NCI-H2081 treated with DMSO at 0.1 percent for 48 hours (cell line): ENCODE measurements around the gene CFAP100.

Experiments
- DNase-seq: peaks from one replicate; lab custom pipeline; 2025; lab: John Stamatoyannopoulos, UW

CFAP100 gene

DNA sequence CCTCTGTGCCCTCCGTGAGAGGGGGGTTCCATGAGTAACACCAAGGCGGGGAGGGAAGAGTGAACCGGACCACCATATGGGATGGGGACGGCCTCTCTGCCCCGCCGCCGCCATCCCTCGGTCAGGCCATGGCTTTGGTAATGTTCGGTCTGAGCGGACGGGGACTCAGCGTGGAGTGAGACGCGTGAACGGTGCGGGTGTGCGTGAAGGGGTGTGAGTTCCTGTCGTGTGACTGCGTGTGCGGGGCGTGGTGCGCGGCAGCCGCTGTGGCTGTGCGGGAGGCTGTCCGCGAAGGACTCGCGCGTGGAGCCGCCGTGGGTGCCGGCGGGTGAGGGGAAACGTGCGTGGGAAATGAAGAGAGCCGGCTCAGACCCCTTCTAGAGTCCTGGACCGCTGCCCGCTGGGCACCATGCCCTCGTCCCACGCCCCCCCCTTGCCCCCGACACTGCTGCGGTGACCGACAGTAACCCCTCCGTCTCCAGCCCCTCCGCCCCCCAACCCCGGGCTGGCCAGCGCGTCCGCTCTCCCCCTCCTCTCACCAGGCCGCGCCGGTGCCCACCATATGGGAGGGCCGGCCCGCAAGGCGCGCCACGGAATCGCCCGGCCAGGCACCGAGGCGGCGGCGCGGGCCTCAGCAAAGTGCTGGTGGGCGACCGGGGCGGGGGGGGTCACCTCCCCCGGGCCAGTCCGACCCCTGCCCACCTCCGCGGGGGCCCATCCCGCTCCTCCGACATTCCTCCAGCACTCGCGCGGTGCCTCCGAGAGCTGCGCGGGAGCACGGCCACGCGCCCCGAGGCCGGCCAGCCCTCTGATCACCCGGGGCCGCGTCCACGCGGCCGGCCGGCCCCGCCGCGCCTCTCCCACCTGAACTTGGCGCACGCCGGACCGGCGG, 38.1 kb upstream of the CFAP100 start:
- no peak for DNase-seq

DNA sequence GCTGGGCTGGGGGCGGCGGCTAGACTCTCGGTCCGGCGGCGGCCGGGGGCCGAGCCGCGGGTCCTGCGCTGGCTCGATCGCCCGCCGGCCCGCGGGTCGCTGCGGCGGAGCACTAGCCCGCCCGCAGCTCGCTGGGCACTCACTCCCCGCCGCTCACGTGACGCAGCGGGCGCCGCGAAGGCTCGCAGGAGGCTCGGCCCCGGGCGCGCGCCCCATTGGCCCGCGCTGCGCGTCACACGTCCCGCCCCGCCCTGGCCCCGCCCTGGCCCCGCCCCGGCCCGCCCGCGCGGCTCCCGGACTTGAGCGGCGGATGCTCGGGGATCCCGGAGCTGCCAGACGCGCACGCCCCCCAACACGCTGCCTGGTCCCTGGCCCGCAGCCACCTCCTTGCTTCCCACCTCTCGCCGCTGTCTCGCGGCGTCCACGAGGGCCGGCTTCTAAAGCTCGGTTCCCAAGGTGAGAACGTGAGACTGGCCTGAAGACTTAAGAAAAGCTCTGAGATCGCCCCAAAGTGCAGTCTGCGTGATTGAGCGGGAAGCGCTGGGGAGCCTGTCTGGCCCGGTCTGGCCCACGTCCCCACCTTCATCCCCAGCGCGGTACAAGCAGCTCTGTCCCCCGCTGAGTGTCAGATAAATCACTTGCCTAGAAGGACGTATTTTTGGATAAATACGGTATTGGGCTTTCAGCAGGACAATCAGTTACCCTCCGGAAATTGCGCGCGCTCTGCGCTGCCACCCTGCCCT, 37.2 kb upstream of the CFAP100 start, which contains the start of gene KLF15:
KLF15 (minus strand) TSS at position 114 of the 743 bp plus-strand sequence. CDS start 4,486 bp downstream, outside the sequence.
- no peak for DNase-seq

DNA sequence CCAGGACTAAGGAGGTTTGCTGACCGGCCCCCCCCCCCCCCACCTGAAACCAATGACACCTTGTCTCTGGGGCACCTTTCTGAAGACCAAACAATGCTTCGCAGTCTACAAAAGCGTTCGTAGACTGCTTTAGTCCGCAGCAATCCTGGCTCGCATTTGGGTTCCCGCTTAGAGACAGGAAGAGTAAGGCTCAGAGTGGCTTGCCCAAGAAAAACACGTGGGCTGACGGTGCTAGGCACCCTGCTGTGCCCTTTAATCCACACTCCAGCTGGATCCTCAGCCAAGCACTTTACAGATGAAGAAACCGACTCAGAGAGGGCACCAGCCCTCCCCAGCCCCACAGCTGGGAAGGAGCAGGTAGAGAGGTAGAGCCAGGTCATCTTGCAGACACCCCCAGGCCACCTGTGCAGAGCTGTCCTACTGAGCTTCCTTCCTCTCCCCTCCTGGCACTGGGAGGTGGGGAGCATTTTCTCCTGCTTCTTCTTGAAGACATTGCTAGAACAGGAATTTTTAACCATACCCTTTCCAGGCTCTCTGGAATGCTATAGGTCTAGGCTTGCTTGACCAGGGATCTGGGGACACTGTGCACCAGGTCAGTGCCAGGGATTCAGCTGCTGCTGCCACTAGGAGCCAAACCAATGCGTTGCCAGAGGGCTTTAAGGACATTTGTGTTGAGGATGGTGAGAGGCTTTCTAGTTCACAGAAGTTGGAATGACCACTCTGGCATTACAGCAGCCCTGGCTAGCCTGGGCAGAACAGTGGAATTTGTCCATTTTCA, 36.5 kb upstream of the CFAP100 start:
- no peak for DNase-seq

DNA sequence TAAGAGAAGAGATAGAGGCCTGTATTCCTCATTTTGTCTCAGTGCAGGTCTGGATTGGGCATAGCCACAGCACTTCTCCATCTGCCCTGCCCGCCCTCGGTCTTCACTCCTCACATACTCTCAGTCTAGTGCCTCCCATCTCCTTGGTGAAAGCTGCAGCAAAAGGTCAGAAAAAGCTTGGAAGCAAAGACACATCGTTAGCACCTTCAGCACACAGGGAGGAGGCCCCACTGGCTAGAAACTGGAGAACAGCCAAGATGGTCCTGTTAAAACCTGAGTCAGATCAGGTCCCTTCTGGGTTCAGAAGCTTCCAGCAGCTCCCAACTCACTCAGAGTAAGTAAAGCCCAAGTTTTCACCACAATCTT, 35.9 kb upstream of the CFAP100 start:
- DNase-seq, result no peak

DNA sequence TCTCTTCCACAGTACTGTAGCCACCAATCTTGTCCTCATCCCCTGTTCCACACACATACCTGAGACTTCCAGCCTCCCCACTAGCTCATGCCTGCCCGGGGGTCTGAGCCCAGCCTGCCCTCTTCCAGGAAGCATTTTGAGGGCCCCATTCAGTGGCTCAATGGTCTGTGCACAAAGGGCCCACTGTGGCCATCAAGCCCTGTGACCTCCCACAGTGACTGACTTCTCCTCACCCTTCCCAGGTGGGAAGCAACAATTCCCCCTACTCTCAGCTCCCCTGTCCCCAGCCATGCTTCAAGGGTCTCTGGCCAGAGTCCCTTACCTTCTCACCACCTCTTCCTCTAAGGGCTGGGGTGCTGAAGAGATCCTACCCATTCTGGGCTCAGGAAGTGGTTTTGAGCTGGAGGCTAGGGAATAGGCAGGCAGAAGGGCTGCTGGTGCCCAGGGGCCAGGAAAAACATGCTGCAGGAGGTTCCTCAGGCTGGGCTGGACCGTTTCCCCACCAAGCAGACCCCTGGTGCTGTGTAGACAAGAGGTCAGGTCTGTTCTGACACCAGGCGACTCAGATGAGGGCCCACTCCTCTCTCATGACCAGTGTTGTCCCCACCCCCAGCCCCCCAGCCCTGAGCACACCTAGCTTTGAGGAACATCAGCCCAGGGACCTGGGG, 34.5 kb upstream of the CFAP100 start:
- no peak for DNase-seq

DNA sequence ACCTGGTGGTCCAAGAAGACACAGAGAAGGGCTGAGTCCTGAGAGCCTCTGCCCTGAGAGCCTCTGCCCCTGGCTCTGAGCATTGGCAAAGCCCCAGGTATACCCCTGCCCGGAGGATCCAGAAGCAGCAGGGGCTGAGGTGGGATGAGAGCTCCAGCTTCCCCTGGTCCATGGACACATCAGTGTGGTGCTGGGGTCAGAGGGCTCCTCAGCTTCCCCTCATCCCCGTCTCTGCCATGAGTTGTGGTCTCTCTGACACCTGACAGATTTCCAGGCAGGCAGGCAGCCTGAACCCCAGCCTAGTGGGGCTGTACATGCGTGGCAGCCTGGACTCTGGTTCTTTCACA, 34.0 kb upstream of the CFAP100 start:
- DNase-seq, result no peak

DNA sequence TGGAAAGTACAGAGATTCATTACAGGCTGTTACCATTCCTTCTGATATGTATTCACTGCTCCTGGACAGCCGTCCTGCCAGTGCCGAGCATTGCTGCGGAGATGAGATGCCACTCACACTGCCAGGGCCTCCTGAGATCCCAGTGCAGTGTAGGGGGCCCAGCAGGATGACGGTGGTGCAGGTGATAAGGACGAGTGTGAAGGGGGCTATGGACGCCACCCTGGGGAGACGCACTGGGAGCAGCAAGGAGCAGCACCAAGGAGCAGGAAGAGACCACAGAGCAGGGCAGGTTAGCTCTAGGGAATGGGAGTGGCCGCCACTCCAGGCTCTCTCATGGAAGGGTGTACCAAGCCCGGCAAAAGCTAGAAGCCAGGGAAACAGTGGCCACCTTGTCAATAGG, 33.5 kb upstream of the CFAP100 start:
- DNase-seq, result no peak

DNA sequence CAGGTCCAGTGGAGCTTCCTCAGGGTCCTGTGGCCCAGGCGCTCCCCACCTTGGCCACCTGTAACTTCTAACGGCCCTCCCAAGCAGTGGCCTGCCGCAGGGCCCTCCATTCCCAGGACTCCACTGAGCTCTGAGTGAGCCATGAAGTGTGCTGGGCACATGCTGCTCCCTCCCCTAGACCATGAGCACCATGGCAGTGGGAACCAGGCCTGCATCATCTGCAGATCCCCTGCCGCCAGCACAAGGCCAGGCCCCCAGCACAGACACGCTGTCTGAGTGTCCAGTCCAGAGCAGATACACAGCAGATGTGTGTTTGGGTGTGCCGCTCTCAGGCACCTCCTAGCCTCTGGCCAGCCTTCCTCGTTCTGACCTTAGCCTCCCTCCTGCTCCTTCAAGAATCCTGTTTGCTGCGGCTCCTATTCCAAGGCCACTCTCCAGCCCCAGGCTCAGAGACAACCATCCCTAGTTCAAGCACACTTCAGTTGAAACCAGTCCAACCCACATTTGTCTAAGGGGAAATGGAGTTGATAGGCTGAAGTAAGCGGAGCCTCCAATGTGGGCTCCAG, 30.5 kb upstream of the CFAP100 start:
- DNase-seq, result no peak

DNA sequence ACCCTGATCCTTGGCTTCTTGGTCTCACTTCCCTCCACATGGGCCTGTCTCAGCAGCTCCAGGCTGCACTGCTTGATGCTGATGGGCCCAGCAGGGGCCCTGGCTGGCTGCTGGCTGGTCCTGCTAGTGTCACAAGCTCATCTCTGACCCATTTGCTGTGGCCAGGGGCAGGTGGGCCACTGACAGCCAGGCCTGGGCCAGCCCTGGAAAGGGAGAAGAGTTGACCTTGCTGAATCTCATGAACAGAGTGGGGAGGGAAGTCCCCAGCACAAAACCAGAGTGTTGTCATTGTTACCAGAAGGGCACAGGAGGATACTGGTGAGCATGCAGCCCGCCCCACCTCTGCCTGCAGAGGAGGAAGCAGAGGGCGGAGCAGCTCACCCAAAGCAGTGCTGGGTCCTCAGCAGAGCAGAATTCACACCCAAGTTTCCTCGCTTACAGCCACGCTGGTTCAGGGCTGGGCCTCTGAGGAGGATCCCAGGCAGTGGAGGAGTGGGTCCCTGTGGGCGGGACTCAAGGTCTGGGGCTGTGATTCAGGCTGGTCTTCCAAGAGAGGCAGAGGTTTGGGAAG, 29.9 kb upstream of the CFAP100 start:
- no peak for DNase-seq

DNA sequence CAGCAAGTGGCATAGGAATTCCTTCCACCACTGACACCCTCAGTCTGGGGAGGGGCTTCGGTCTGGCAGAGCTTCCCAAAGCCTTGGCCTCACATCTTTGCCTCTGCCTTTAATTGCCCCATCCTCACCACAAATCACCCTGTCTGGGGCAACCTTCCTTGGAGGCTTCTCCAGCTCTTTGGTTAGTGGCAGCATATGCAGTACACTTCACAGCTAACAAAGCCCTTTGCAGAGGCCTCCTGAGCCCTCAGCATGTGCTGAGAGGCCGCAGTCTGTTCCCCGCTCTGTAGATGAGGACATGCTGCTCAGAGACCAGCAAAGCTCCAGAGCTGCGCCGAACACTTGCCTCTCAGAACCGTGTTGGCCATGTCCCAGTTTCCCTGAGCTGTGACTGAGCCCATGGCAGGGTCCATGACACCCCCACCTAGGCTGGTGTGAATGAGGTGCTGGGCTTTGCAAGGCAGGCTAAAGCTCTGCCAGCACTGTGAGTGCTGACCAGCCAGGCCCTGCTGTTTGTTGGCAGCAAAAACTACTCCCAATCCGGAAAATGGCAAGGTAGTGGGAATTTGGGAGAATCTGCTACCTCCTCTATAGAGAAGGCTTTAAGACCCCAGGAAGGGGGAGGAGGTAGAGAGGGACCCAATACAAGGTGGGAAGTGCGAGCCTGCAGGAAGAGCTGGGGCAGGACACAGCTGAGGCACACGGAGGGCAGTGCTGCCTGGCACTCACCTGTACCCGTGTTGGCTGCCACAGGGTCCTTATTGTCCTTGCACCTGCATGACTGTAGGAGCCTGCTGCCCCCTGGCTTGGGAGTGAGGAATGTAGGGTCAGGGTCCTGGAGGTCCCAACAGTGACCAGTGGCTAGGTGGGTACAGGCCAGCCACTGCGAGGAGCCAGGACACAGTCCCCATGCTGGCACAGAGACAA, 29.1 kb upstream of the CFAP100 start:
- DNase-seq, result no peak

DNA sequence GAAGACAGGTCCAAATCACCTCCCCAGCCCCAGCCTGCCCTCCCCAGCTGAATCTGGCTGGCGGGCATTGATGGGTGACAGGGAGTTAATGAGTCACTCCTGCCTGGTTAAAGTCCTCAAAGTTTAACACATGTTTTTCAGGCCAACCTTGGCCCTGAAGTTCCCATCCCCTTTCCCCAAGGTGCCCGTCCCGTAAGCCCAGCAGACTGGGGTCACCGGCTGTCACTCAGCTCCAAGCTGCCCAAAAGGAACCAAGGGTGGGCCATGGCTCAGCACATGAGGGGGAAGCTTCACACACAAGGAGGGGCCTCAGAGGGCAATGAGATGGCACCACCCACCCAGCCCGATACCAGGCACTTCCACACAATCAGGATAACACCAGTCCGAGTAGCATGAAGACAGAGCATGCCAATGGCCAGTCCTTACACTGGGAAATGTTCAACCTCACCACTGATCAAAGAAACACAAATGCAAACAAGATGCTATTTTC, 27.3 kb upstream of the CFAP100 start:
- no peak for DNase-seq

DNA sequence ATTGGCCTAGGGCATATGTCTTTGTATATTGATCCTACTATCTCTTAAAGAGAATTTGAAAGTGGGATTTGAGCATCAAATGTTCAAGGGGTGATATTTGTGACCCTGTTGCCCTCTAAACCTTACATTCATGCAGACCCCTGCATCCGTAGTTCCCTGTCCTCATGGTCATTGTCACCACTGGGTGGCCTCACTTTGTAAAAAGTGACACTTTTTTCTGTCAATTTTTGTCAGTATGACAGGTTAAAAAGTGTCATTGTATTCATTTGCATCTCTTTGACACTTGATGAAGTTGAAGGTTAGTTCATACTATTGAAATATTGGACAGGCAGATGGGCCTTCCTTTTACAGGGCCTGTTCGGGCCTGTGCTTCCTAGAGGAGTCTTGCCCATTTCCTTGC, 25.2 kb upstream of the CFAP100 start:
- DNase-seq, result no peak

DNA sequence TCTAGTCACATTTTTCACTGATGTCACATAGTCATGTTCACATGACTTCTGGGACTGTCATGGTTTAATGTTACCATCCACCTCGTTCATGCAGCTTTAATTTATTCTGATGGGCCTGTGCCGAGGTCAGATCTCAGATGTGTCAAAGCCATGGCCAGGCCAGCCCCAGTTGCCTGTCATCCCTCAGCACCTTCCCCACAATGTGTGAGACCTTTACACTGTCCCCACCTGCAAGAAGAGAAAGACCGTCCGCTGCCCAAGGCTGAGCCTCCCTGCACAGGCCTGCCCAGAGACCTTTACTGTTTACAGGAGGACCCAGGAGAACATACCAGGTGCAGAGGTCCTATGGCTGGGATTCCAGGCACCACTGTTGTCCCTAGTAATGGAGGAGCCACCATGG, 24.7 kb upstream of the CFAP100 start:
- no peak for DNase-seq

DNA sequence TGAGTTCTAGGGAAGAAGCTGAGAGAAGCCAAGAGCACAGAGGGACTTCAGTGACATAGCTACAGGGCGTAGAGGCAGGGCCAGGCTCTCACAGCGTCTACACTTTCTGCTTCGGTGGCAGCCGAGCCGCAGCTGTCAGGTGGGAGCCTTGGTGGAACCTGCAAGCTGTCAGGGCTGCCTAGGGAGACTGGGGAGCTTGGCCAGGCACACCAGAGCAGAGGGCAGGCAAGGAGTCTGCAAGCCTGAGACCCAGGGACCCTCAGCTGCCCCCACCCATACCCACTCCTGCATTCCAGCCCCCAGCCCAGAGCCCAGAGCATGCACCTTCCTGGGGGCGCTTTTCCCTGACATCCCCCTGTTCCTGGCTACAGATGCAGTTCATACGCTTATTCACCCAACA, 24.1 kb upstream of the CFAP100 start:
- DNase-seq, result no peak

DNA sequence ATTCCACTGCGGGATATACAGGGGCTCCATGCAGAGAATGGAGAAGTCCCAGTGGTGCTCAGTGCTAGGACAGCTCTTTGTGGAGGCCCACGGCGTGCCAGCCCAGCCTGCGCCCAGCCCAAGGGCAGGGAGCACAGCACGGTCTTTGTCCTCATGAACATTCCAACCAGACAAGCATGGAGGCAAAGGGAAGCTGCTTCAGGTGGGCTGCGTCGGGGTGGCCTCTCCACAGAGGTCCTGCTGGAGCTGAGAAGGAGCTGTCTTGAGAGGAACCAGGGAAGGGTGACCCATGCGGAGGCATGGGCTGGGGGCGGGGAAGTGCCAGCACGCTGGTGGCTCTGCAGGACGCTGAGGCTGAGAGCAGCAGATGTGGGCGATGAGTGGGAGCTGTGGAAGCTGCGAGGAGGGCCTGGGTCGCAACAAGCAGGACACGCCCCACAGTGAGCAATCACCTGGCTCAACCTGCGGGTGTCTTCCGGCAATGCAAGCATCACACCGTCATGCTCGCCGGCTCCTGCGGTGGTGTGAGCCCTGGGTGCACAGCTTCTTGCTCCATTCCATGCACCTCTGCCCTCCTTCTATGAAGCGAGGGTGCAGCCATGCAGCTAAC, 23.5 kb upstream of the CFAP100 start:
- DNase-seq, result no peak

DNA sequence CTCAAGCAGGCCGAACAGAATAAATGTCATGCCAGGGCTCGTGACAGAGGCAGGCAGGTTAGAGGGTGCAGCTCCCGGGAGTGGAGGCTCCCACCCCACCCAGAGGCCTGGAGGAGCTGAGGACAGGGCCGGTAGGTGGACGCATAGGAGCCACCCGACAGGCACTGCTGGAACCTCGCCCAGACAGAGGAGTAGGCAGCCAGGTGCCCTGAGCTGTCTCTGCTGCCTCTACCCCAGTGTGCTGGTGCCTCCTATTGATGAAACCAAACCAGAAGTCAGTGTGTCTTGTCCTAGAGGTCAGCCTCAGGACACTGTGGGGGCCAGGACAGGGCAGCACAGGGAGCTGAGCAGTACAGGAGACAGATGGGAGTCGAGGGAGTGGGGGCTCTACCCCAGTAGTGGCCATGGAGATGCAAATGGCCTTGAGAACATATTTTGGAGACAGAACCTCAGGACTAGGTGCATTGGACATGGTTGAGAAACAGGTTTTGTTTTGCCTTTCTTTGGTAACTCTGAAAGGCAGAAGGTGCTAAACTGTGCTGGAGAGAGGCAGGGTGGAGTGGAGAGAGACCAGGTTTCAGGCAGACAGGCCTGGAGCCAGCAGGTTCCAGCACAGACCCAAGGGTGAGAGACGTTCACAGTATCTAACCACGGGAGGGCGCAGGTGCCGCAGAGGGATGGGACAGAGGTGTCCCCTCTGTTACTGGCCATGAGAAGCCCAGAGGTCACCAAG, 22.1 kb upstream of the CFAP100 start:
- no peak for DNase-seq

DNA sequence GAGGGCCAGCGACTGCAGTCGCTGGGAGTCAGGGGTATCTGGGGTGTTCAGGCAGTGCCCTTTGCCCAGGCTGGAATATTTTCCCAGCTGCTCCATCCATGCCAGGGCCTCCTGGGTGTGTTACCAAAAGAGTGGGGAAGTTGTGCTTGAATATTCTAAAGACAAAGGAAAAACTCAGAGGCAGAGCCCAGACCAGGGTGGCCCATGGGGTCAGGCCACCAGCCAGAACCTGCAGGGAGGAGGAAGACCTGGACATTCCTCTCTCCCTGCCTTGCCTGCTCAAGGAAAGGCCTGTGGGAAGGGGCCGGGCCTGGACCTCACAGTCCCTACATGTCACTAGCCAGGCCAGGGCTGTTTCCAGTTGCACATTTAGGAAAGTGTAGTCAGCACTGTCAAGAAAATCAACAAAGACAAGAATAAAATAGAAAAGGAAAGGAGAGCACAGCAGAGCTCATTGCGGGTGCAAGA, 21.5 kb upstream of the CFAP100 start:
- DNase-seq, result no peak

DNA sequence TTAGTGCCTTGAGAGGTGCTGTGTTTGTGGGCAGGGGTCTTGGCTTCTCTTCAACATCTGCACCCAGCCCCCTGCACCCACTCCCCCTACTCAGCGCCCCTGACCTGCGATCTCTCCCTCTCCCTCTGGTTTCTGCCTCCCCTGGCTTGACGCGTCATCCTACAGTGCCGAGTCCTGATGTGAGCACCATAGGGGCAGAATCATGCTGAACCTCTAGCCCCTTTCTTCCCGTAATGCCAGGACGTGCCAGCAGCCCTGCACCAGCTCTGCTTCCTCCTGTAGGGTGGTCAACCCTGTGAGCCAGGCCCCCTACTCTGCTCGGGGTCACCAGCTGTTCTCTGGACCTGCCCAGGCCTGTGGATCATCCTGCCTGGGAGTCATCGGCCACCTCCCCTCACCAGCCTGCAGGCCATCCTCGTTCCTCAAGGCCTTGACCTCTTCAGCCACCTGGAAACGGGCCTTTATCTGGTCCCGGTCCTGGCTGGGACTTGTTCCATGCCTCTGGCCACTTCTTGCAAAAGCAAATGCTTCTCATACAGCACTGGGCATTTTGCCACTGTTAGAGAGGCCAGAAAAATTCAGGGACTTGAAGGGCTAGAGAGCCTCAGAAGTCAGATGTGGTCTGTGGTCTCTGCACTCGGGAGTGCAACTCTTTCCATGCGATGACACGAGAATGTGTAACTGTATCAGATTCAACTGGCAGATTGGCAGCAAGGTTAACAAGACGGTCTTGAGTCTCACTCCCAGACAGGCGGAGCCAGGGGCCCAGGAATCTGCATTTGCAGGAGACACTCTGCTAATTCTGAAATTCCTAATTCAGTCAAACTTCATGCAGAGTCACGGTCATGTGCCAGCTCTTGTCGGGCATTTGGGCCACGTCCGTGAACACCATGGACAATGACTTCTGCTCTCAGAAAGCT, 20.8 kb upstream of the CFAP100 start:
- no peak for DNase-seq
